H1 (cell line): ENCODE measurements around the gene TOMM7. TPM values are rescaled to one million over a fixed set of nuclear protein-coding genes. Genes with fewer than 3 reads are reported as not detected.

Experiments
- CTBP2 ChIP-seq: IDR thresholded peaks from 2 replicates; pipeline ENCODE4 v1.7.0; 2011; ENCODE audit warnings: borderline replicate concordance, mild to moderate bottlenecking, moderate library complexity, mixed read lengths, low read length; ENCODE audit not compliant: insufficient read depth, insufficient read length
- KDM1A ChIP-seq: fragments of 200-600, 300-600 bp; sonication (generic); IDR thresholded peaks from 2 replicates; pipeline ENCODE4 v1.7.1; 2016; ENCODE audit warnings: mild to moderate bottlenecking, low read length, borderline replicate concordance
- PHF8 ChIP-seq: fragments of 200-600 bp; sonication (generic); conservative IDR thresholded peaks from 2 replicates; pipeline ENCODE4 v1.7.1; 2012; ENCODE audit warnings: low read depth, mild to moderate bottlenecking, inconsistent platforms, low read length, moderate library complexity
- POLR2AphosphoS5 ChIP-seq: IDR thresholded peaks from 2 replicates; pipeline ENCODE4 v1.6.1; 2011; ENCODE audit warnings: low read depth, low read length
- RBBP5 ChIP-seq: IDR thresholded peaks from 2 replicates; pipeline ENCODE4 v1.7.1; 2012; ENCODE audit warnings: low read depth, mild to moderate bottlenecking, inconsistent platforms, low read length, moderate library complexity, borderline replicate concordance
- RNF2 ChIP-seq: fragments of 200-900, 300-1000 bp; sonication (generic); IDR thresholded peaks from 2 replicates; pipeline ENCODE4 v1.7.1; 2016; ENCODE audit warnings: borderline replicate concordance, low read depth, mild to moderate bottlenecking, antibody characterized with exemption, low read length; ENCODE audit not compliant: poor library complexity, severe bottlenecking; ENCODE audit errors: missing control alignments
- polyA plus RNA-seq, 7 experiments: library from polyadenylated mRNA; depleted of rRNA in 3 of 7; stranded (reverse) in 5 of 7; unstranded in 2 of 7; fragments of >200 nt in 5 of 7; fragments of 200-250 nt in 2 of 7; gene quantifications; 1 replicate in 5 of 7; 2 replicates in 1 of 7; 4 replicates in 1 of 7; pipeline versions ENCODE4 v1.2.1 to v1.2.3, GENCODE V29; 2011 to 2013; ENCODE audit warnings: missing spikeins in 2 of 7, mixed read lengths in 2 of 7
- total RNA-seq: library from RNA; stranded (reverse); fragmentation: NEBNext Ultra II Directional; extraction: Animal tissue kit (Norgen Biotek cat#: 25700); gene quantifications from 2 replicates; pipeline ENCODE4 v1.2.1, GENCODE V29; 2021

TOMM7 gene
- total and polyA plus RNA-seq, 2 of the 8 experiments (the other 6 are each of a cell fraction or from before 2014, with no cell fraction given): 389 to 508 TPM

- no peak for TF ChIP-seq RNF2
- TF ChIP-seq RBBP5: no peak
- no peak for TF ChIP-seq PHF8
- TF ChIP-seq KDM1A: no peak
- TF ChIP-seq CTBP2: no peak
- no peak for TF ChIP-seq POLR2AphosphoS5
Measured at GRCh38 chr7:22814261-22815208, 8.1 kb downstream of the TOMM7 start (continued).
